GM12875 (cell line): ENCODE measurements around the gene DDX42.

Experiments used
- H3K4me3 ChIP-seq: one replicate; pipeline ENCODE4 v1.5.1; 2011; ENCODE audit warnings: low read depth, low read length, control low read depth
- CTCF ChIP-seq: IDR thresholded peaks from 2 replicates; pipeline ENCODE4 v1.5.1; 2011; ENCODE audit warnings: low read depth, mild to moderate bottlenecking, control low read depth, inconsistent platforms, low read length, moderate library complexity, borderline replicate concordance; ENCODE audit not compliant: insufficient read depth

Gene DDX42

DNA sequence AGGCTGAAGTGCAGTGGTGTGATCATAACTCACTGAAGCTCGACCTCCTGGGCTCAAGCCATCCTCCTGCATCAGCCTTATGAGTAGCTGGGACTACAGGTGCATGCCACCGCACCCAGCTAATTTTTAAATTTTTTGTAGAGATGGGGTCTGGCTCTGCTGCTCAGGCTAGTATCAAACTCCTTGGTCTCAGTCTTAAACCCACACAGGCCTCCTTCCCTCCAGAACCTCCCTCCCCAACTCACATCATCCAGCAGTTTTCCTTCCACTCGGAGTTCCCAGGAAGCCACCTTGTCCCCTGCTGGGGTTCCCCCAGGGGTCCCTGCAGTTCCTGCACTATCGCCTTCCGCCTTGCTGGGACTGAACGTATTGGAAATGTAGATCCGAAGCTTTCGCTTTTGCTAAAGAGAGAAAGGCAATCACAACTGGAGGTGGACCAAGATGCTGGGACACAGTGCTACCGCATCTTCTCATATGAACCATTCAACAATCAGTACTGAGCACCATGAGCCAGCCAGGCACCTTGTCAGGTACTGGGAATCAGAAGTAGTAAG lies 61.3 kb downstream of the DDX42 start:
- no peak overlapping the region for H3K4me3 ChIP-seq
- no peak for TF ChIP-seq CTCF

GRCh38 chr17:63836811-63837210 lies 62.8 kb downstream of the DDX42 start:
- no peak overlapping the region for H3K4me3 ChIP-seq
- no peak for TF ChIP-seq CTCF

DNA sequence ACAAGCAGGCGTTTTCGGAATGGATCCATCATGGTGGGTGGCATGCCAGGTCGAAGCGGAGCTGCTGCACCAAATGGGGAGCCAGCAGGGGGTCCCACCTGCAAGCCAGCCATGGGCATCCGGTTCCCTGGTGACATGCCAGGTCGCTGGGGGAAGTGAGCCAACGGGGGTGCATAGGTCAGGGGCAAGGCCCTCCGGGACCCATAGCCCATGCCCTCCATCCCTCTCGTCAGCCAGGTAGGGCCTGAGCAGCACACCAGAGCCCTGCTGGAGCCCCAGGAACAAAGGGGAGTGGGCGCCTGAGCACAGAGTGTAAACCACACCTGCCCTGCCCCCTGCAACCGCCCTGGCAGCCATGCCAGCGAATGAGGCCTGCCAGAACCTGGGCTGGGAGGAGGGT lies 63.5 kb downstream of the DDX42 start:
- H3K4me3 ChIP-seq: no peak overlapping the region
- TF ChIP-seq CTCF: no peak

DNA sequence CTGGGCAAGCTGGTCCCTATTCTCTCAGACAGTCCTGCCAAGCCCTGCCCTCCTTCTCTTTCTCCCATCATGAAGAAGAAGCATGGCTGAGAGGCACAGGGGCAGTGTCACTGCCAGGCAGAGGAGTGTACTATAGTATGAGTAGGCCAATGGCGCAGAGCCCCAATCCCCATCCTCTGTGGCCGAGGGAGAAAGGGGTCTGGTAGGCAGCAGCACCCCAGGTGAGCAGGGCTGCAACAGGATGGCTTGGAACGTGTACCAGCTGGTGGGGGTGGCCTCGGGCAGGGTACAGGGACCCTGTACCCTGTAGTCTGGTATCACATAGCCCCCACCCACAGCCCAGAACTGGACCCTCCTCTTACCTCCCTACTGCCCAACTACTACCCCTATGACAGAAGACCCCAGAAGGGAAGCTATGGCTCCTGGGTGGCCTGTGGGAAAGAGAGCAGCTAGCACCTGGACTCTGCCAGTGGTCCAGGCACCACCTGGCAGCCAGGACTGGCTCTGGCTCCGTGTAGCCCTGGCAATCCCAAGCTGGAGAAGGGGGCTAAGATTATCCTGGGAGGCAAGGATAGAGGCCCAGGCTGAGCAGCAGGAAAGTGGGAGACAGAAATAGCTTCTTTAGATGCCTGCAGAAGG lies 64.1 kb downstream of the DDX42 start:
- TF ChIP-seq CTCF: no peak
- no peak overlapping the region for H3K4me3 ChIP-seq

DNA sequence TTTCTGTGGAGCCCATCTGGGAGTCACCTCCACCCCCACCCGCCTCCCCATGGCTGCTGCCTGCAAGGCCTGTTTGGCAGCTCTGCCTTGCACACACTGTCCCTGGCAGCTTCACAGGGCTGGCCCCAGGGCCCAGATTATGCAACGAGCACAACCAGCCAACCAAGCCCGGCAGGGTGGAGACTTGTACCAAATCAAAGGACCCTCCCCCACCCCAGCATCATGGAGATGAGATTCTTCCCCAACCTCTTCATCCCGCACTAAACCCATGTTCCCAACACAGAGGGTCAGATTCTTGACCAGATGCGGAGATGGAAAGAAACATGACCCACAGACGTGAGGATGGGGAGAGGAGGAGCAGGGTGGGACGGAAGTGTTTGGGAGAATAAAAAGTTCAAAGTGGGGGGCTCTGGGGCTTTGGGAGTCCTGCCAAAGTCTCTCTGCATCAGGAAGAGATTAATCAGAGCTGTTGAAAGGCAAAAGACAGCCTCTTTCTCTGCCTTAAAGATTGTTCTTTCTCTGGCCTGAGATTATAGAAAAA lies 64.7 kb downstream of the DDX42 start:
- no peak overlapping the region for H3K4me3 ChIP-seq
- TF ChIP-seq CTCF: no peak

- no peak for TF ChIP-seq CTCF
- peak overlapping the region; percentile 55 for H3K4me3 ChIP-seq
Observed at GRCh38 chr17:63840591-63841349, 66.8 kb downstream of the DDX42 start.
